ENCODE results near the gene FITM1.
A peak's percentile ranks its signal among the peaks of the same experiment; 100 is the strongest.
"Not testable (repeated sequence)": the region's sequence is repeated elsewhere in the genome, so short reads cannot be mapped to it uniquely, and the experiment has no call there.

Gene FITM1

GRCh38 chr14:24098229-24098926 lies 32.1 kb upstream of the FITM1 start:
- DNase-seq (ENCODE audit: low read depth): no peak

GRCh38 chr14:24098927-24099813 lies 31.3 kb upstream of the FITM1 start:
- no peak for DNase-seq (ENCODE audit: low read depth)

- DNase-seq (ENCODE audit: low read depth): no peak
Observed at GRCh38 chr14:24100197-24100981, 30.1 kb upstream of the FITM1 start.

GRCh38 chr14:24100982-24101494 lies 29.4 kb upstream of the FITM1 start:
- DNase-seq (ENCODE audit: low read depth): no peak

- DNase-seq (ENCODE audit: low read depth): no peak
Observed at GRCh38 chr14:24102357-24103048, 28.0 kb upstream of the FITM1 start.

GRCh38 chr14:24103451-24103850 lies 27.0 kb upstream of the FITM1 start:
- DNase-seq (ENCODE audit: low read depth): no peak

GRCh38 chr14:24105609-24106239 lies 24.7 kb upstream of the FITM1 start:
- DNase-seq (ENCODE audit: low read depth): not testable (repeated sequence)

- no peak for DNase-seq (ENCODE audit: low read depth)
Observed at GRCh38 chr14:24106672-24107271, 23.7 kb upstream of the FITM1 start.

- DNase-seq (ENCODE audit: low read depth): no peak
Observed at GRCh38 chr14:24108336-24108874, 22.1 kb upstream of the FITM1 start.

- no peak for DNase-seq (ENCODE audit: low read depth)
Observed at GRCh38 chr14:24110060-24110459, 20.4 kb upstream of the FITM1 start.

GRCh38 chr14:24110523-24110922 lies 19.9 kb upstream of the FITM1 start:
- DNase-seq (ENCODE audit: low read depth): no peak

GRCh38 chr14:24113379-24113800 lies 17.1 kb upstream of the FITM1 start:
- no peak for DNase-seq (ENCODE audit: low read depth)

GRCh38 chr14:24113801-24114531 lies 16.5 kb upstream of the FITM1 start:
- peak; percentile 82 for DNase-seq (ENCODE audit: low read depth)

- peak; percentile 100 for DNase-seq (ENCODE audit: low read depth)
Observed at GRCh38 chr14:24114532-24115421, 15.7 kb upstream of the FITM1 start, which contains the start of the genes DCAF11 and NRL. DCAF11 (plus strand) TSS chr14:24114777; CDS start chr14:24115595, 818 bp downstream. NRL (minus strand) TSS chr14:24114949; CDS start chr14:24082848, 32,101 bp downstream.

- no peak for DNase-seq (ENCODE audit: low read depth)
Observed at GRCh38 chr14:24115422-24116127, 14.9 kb upstream of the FITM1 start.

- DNase-seq (ENCODE audit: low read depth): no peak
Observed at GRCh38 chr14:24116128-24116814, 14.2 kb upstream of the FITM1 start.

- DNase-seq (ENCODE audit: low read depth): no peak
Observed at GRCh38 chr14:24117179-24117578, 13.3 kb upstream of the FITM1 start.

All from fibroblast of the conjunctiva (primary cell).